ENCODE results near the gene TULP1.

- no peak for TF ChIP-seq KMT2B (CRISPR knock-in tag; IDR thresholded peaks at IDR 0.05)
- TF ChIP-seq ZNF672 (CRISPR knock-in tag; IDR thresholded peaks at IDR 0.05) = no peak
- TF ChIP-seq, protein P1, sequence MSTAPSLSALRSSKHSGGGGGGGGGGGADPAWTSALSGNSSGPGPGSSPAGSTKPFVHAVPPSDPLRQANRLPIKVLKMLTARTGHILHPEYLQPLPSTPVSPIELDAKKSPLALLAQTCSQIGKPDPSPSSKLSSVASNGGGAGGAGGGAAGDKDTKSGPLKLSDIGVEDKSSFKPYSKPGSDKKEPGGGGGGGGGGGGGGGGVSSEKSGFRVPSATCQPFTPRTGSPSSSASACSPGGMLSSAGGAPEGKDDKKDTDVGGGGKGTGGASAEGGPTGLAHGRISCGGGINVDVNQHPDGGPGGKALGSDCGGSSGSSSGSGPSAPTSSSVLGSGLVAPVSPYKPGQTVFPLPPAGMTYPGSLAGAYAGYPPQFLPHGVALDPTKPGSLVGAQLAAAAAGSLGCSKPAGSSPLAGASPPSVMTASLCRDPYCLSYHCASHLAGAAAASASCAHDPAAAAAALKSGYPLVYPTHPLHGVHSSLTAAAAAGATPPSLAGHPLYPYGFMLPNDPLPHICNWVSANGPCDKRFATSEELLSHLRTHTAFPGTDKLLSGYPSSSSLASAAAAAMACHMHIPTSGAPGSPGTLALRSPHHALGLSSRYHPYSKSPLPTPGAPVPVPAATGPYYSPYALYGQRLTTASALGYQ (CRISPR knock-in tag; IDR thresholded peaks at IDR 0.05) = no peak
- no peak for TF ChIP-seq TCF12 (IDR thresholded peaks at IDR 0.05)
- no peak for TF ChIP-seq TCF12 (CRISPR knock-in tag; IDR thresholded peaks at IDR 0.05)
- no peak for TF ChIP-seq ARHGAP35 (CRISPR knock-in tag; IDR thresholded peaks at IDR 0.05; ENCODE audit: borderline replicate concordance)
- TF ChIP-seq, protein P2, sequence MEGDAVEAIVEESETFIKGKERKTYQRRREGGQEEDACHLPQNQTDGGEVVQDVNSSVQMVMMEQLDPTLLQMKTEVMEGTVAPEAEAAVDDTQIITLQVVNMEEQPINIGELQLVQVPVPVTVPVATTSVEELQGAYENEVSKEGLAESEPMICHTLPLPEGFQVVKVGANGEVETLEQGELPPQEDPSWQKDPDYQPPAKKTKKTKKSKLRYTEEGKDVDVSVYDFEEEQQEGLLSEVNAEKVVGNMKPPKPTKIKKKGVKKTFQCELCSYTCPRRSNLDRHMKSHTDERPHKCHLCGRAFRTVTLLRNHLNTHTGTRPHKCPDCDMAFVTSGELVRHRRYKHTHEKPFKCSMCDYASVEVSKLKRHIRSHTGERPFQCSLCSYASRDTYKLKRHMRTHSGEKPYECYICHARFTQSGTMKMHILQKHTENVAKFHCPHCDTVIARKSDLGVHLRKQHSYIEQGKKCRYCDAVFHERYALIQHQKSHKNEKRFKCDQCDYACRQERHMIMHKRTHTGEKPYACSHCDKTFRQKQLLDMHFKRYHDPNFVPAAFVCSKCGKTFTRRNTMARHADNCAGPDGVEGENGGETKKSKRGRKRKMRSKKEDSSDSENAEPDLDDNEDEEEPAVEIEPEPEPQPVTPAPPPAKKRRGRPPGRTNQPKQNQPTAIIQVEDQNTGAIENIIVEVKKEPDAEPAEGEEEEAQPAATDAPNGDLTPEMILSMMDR (CRISPR knock-in tag; IDR thresholded peaks at IDR 0.05) = no peak
- TF ChIP-seq, protein P3, sequence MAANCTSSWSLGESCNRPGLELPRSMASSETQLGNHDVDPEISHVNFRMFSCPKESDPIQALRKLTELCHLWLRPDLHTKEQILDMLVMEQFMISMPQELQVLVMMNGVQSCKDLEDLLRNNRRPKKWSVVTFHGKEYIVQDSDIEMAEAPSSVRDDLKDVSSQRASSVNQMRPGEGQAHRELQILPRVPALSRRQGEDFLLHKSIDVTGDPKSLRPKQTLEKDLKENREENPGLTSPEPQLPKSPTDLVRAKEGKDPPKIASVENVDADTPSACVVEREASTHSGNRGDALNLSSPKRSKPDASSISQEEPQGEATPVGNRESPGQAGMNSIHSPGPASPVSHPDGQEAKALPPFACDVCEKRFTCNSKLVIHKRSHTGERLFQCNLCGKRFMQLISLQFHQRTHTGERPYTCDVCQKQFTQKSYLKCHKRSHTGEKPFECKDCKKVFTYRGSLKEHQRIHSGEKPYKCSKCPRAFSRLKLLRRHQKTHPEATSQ (CRISPR knock-in tag; IDR thresholded peaks at IDR 0.05; ENCODE audit: borderline replicate concordance) = no peak
- TF ChIP-seq POLR2AphosphoS5 (IDR thresholded peaks at IDR 0.05; ENCODE audit: low read depth, low read length) = no peak
- TF ChIP-seq, protein P4, sequence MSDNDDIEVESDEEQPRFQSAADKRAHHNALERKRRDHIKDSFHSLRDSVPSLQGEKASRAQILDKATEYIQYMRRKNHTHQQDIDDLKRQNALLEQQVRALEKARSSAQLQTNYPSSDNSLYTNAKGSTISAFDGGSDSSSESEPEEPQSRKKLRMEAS (IDR thresholded peaks at IDR 0.05) = no peak
Measured at GRCh38 chr6:35484921-35485392, 27.7 kb downstream of the TULP1 start.
